GM19099 (cell line): ENCODE data around the gene OGFOD2.

ENCODE experiments used
- POLR2A ChIP-seq: IDR thresholded peaks from 3 replicates; pipeline ENCODE4 v1.6.1; 2011; ENCODE audit warnings: low read depth; ENCODE audit not compliant: insufficient read length; ENCODE audit errors: extremely low read depth

The OGFOD2 gene

DNA sequence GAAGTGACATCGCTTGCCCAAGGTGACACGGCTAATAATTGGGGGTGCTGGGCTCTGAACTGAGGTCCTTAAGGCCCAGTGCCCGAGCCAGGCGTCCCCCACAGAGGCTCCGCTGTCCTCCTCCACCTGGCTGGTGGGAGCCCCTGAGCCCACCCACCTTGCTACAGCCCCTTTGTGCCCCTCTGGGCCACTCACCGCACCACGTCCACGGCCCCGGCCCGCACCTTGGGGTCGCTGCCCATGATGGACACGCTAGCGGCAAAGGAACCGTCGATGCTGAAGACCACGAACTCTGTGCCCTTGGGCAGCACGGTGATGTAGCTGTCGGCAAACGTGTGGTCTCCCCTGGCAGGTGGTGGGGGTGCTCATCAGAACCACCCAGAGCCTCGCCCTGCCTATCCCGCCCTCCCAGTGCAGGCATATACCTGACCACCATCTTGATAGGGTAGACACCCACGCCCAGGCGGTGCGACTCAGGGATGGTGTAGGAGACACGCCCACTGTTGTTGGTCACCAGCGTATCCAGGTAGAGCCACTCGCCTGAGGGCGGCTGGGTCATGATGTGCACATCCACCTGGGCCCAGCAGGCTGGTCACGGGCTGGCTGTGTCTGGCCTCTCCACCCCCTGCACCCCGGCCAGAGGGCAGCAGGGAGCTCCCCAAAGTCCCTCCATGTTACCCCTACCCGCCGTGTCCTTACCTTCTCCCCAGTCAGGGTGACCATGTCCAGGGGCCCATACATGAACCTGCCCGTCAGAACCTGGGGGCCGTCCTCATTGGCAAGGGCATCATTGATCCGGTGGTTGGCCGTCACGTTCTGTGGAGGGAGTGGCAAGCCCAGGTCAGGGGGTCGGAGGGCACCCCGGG, 12.3 kb downstream of the OGFOD2 start:
- TF ChIP-seq POLR2A, result no peak

DNA sequence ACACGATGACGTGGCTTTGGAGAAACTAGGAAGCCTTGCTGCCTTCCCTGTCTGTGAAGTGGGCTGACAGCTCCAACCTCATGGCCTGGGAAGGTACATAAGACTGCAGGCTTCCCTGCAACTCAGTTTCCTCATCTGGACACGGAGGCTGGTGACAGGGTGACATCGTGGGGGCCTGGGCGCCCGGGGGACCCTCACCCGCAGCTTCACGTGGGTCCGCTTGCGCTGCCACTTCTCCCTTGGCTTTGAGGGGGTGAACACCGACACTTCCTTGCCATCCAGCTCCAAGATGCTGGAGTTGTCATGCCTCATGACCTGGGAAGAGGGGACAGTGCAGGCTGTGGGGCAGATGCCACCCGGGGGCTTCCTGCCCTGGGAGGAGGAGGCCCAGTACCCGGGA, 13.0 kb downstream of the OGFOD2 start:
- TF ChIP-seq POLR2A, result no peak

DNA sequence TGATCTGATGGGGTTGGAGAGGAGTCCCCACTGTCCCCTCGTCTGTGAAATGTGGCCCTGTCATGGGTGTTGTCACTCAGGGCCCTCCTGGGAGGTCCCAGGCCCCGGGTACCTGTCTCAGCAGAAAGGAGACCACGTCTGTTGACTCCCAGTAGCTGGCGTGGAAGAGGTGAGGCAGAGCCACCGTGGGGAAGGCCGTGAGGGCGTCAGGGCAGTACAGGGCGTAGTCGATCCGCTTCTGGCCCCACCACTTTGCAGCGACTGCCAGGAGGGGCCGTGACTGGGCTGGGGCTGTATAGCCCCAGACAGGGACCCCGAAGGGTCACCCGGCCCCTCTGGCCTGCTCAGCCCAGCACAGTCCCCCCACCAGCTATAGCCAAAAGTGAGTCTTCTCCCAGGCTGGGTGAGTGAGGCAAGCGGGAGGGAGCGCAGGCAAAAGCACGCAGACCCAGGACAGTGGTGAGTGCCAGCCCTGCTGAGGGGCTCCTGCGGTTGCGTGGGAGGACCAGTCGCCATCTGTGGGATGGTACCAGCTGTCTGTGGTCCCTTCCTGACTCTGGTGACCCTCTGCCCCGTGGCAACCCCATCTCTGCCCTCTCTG, 13.7 kb downstream of the OGFOD2 start:
- no peak for TF ChIP-seq POLR2A

DNA sequence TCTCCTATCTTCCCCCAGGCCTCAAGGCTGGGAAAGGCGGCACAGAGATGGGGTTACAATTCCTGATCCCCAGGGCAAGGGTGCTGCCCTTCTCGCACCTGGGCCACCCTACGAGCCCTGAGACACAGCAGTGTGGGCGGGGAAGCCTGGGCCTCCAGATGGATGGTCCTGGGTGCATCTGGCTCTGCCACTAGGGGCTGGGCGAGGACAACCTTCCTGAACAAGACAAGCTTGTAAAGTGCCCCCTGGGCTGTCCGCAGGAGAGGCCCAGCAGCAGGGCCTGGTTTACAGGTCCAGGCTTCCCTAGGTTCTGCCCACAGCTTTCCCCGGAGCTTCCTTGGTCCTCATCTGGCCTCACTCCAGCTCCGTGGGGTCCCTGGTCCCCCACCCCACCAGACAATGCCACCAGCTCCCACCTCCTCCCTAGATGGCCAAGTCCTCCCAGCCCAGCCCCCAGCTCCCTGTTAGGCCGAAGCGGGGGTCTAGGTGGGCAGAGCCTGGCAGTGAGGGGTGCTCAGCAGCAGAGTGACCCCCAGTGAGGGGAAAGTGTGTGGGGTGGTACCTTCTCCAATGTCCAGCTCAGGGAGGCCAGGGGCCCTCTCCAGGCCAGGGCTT, 14.3 kb downstream of the OGFOD2 start:
- TF ChIP-seq POLR2A, result no peak

DNA sequence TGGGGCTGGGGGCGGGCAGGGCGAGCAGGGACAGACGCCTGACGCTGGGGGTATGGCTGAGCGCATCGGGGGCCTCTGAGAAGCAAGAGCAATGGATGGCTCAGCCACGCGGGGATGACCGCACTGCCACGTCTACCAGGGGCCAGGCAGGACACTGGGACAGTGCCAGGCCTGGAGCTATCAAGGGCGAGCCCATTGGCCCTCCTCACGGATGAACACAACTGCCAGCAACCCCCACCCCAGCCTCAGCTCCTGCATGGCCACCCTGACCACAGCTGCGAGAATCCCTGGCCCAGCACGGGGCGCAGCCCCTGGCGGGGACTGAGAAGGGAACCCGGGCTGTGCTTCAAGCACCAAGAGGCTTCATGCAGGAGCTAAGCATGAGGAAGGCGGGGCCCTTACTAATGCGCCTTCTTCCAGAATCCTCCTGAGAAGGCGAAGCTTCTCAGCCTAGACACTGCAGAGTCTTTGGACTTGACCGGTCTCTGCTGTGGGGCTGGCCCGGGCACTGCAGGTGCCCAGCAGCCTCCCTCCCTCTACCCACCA, 14.9 kb downstream of the OGFOD2 start:
- TF ChIP-seq POLR2A, result no peak

DNA sequence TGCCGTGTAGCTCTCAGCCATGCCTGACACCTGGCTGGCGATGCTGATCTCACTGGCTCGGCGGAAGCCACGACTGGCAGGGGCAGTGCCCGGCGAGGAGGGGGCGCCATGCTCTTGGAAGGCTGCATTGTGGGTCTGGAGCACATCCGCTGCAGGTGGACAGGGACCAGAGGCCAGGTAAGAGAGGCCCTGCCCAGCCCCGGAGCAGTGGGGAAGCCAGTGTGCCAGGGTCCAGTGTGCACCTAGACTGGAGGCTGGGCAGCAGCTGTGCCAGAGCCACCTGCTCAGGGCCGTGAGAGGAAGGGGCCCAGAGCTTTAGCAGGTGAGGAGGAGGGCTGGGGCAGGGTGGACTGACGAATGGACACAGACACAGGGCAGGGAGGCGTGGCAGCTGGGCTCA, 15.5 kb downstream of the OGFOD2 start:
- TF ChIP-seq POLR2A, result no peak

DNA sequence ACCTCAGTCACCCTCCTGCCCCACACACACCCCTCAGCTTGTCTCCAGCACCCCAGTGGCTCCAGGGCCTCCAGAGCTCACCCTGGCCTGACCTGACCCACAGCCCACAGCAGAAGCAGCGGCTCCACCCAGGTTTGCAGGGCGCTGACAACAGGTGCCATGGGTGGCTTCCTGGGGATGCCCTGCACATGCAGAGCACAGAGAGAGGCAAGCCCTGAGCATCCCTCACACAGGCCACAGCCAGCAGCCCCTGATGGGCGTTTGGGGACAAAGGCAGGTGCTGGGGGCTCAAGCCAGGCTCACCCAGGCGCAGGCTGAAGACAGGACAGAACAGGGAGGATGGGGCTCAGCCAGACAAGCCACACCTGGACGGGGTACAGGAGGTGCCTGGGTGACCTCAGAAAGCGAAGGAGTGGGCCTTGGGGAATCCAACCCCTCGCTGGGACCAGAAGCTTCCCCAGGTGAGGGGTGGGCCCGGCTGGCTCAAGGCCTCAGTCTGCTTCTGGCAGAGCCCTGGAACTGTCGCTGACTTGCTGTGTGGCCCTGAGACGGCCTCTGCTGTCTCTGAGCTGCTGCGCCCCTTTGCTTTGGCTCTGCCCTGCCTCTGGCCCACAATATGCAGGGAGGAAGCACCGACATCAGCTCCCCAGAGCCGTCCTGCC, 16.0 kb downstream of the OGFOD2 start:
- no peak for TF ChIP-seq POLR2A

DNA sequence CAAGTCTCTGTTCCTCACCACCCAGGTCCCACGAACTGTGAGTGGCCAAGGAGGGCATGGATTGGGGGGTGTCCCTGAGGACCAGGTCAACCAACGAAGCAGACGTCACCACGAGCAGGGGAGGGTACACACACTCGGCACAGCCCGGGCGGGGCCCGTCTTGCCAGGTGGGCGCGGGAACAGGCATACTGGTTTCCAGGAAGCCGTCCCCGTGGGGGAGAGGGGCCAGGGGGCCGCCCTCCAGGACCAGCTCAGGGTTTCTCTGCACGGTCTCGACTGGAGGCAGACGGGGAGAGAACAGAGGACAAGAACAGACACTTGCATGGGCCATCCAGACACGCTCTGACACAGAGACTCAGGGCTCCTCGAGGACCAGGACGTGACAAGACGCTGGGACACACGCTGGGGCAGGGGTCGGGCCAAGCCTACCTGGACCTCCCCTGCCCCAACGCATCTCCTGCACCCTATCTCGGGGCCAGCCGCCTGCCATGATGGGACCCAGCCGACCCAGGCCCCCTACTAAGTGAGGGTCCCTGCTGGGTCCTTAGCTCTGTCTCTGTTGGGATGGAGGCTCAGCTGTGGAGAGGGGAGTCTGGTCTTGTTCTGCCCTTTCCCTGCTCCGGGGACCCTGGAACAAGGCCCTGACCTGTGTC, 16.7 kb downstream of the OGFOD2 start:
- no peak for TF ChIP-seq POLR2A

DNA sequence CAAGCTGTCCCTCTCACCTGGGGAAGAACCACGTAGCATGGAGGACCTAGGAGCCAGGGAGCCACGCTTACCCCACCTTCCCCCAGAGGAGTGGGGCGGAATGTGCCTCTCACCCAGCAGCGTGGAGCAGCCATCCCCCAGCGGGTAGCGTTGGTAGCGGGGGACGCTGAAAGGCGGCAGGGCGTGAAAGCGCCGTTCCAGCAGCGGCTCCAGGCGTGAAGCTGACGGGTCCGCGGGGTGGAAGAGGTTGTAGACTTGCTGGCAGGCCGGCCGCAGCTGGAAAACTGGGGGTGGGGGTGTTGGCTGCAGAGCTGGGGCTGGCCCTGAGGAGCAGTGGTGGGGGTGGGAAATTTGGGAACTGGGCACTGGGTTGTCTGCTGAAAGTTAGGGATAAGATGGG, 17.3 kb downstream of the OGFOD2 start:
- TF ChIP-seq POLR2A, result no peak

DNA sequence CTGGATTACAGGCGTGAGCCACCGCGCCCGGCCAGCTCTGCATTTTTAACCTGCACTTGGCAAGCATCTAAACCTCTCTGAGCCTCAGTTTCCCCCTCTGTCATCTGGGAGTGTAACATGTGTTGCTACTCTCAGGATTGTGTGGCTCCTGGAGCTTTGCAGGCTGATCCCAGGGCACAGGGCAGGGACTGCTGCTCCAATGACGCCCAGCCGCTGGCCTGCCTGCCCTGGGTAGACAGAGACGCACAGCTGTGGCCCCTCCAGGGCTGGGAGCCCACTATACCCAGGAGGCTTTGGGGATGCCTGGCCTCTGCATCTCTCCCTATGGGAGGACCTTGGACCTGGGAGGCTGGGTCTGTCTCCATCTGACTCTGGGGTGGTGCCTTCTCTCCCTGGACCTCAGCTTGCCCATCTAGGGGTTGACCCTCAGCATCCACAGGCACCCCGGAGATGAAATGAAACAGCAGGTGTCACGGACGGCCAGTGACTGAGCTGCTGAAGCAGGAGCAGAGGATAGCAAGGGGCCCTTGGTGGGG, 19.2 kb downstream of the OGFOD2 start:
- TF ChIP-seq POLR2A, result no peak

DNA sequence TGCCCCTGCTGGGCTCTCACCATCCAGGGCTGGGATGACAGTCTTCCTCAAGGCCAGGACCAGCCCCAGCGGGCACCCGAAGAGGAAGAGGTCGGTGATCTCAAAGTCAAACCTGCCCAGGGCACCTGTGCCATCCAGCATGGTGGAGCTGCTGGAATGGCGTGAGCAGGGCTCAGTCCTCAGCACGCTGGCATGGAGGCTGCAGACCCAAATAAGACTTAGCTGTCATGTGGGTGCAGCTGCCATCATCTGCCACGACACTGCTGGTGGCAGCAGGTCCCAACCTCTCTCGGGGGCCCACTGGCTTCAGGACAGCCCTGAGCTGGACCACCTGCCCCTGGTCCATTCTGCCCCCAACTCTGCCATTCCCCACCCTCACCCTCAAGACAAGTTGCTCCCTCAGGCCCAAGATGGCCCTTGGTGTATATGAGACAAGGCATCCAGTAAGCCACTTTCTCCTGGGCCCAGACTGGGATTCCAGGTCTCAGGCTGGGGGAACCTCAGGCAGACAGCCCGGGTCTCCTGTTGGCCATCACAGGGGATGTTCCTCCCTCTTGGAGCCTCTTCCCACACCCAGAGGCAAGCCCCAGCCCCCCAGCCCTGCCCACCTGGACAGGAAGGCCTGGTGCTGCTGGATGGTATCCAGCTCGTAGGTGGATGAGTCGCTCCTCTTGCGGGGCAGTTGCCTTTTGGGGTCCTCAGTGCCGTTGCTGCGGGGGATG, 19.9 kb downstream of the OGFOD2 start:
- TF ChIP-seq POLR2A, result no peak

DNA sequence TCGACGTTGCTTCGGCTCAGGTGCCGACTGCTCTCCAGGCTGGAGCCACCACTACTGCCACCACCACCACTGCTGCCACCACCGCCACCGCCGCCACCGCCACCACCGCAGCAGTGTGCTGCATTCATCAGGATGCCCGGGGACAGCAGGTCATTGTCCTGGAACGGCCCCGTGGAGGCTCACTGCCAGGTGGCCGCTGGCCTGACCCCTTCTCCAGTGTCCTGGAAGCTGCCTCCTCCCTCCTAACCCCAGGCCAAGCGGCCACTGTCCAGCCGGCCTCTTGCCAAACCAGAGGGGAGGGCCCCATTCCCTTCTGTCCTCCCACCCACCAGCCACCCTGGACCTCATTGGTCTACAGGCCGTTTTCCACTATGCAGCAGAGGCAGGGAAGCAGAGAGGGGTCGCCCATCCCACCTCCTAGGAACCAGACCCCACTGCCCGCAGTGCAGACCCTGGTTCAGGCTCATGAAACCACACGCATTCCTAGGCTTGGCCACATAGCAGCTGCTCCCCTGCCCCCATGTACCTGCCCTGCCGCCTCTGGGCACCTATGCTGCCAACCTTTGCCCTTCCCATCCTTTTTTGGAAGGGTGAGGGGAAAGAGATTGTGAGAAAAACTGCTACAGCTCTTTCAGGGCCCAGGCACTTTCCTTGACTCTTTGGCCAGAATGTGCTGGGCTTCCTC, 20.6 kb downstream of the OGFOD2 start:
- no peak for TF ChIP-seq POLR2A

DNA sequence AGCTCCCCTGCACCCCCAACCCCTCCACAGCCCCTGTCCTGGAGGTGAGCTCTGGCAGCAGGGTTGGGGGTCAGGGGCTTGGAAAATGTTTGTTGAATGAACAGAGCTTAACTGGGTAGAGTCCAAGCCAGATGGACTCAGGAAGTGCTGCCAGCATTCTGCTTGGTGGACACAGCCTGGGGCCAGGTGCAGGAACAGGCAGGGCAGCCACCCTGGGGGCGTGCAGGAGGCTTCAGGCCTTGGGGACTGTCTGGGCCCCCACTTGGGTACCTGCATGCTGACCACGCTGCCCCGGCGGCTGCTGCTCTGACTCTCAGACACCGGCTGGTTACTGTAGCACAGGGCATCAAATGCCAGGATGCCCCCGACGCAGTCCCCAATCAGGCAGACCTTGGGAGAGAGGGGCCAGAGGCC, 21.2 kb downstream of the OGFOD2 start:
- TF ChIP-seq POLR2A, result no peak
